Breast epithelium (tissue), 4 donors: ENCODE data around the gene SPTB. TPM values are rescaled to one million over a fixed set of nuclear protein-coding genes. Genes with fewer than 3 reads are reported as not detected.

Experiments
- DNase-seq, 2 donors: peaks; one replicate each; pipeline ENCODE4 v3.0.0-alpha.2; 2019; ENCODE audit warnings: low spot score in 2 of 2
- H3K27ac ChIP-seq, 2 donors: fragments of 200-600 bp; sonication (generic) in 1 of 2; one replicate each; pipeline ENCODE4 v1.5.1; 2016 to 2019; ENCODE audit warnings: mild to moderate bottlenecking in 1 of 2
- H3K27me3 ChIP-seq, 2 donors: fragments of 200-600 bp; sonication (generic) in 1 of 2; one replicate each; pipeline versions ENCODE4 v1.5.1 to v1.6.0; 2017 to 2019; ENCODE audit warnings: control low read depth in 1 of 2, mild to moderate bottlenecking in 1 of 2
- H3K36me3 ChIP-seq: fragments of 200-600 bp; one replicate; pipeline ENCODE4 v1.5.1; 2019
- H3K4me1 ChIP-seq, 2 donors: fragments of 200-600 bp; sonication (generic); one replicate each; pipeline ENCODE4 v1.5.1; 2016 to 2019; ENCODE audit warnings: control low read depth in 1 of 2
- H3K4me3 ChIP-seq, 3 donors: fragments of 200-600 bp; sonication (generic); 1 replicate in 2 of 3; 2 replicates in 1 of 3; pipeline ENCODE4 v1.5.1; 2016 to 2019; ENCODE audit warnings: mild to moderate bottlenecking in 3 of 3, moderate library complexity in 2 of 3
- H3K9me3 ChIP-seq, 2 donors: fragments of 200-600 bp; sonication (generic) in 1 of 2; one replicate each; pipeline ENCODE4 v1.5.1; 2016 to 2019; ENCODE audit warnings: control low read depth in 1 of 2
- CTCF ChIP-seq, 3 donors: fragments of 450-650 bp; IDR thresholded peaks; one replicate each; pipeline ENCODE4 v1.5.1; 2016 to 2017; ENCODE audit warnings: antibody characterized with exemption in 3 of 3, mild to moderate bottlenecking in 3 of 3, moderate library complexity in 3 of 3
- POLR2A ChIP-seq: fragments of 450-650 bp; IDR thresholded peaks from one replicate; pipeline ENCODE4 v1.6.1; 2016; ENCODE audit warnings: antibody characterized with exemption, mild to moderate bottlenecking, moderate library complexity
- POLR2AphosphoS5 ChIP-seq, 3 donors: sonication (generic); formaldehyde crosslinking; IDR thresholded peaks; one replicate each; pipeline ENCODE4 v1.6.1; 2017; ENCODE audit warnings: antibody characterized with exemption in 3 of 3
- intact Hi-C: fragments of 100-400 bp; cut with DNase I; formaldehyde crosslinking; loops from one replicate; pipeline ENCODE4 v1.15.1; 2023; ENCODE audit warnings: low total_unique reads
- total RNA-seq, 3 donors: library from RNA; depleted of rRNA; stranded (reverse); fragments of >200 nt; gene quantifications; one replicate each; pipeline ENCODE4 v1.1.0, GENCODE V29; 2016

SPTB gene
- total RNA-seq, 3 donors from 2014 or later: 0.88 to 2.6 (median 2.1) TPM

GRCh38 chr14:64830961-64831360, 48.7 kb downstream of the SPTB start:
- no peak for TF ChIP-seq POLR2AphosphoS5 (IDR thresholded peaks at IDR 0.05)
- no peak for TF ChIP-seq CTCF (IDR thresholded peaks at IDR 0.05)
- TF ChIP-seq POLR2A: no peak
- Histone ChIP-seq H3K27ac (no peak overlapping the region), H3K4me3 (no peak overlapping the region), H3K4me1 (no peaks in the 10 kb centered on the region), H3K36me3 (no peaks in the 10 kb centered on the region), H3K27me3 (no peaks in the 10 kb centered on the region), H3K9me3 (no peaks in the 10 kb centered on the region)
- intact Hi-C loops: no loop called here
- DNase-seq: no peak

- H3K27ac ChIP-seq: no peak overlapping the region
- intact Hi-C loops: loop anchor here (5.0 kb wide), 1 partner anchor 69 kb away; no protein-coding TSS in a partner anchor
Measured at GRCh38 chr14:64828071-64828470, 51.6 kb downstream of the SPTB start.

GRCh38 chr14:64826845-64827244, 52.9 kb downstream of the SPTB start:
- H3K27ac ChIP-seq: no peak overlapping the region
- no peaks in the 10 kb centered on the region for H3K9me3 ChIP-seq
- H3K4me3 ChIP-seq: no peak overlapping the region
- no peak for DNase-seq
- no peaks in the 10 kb centered on the region for H3K36me3 ChIP-seq
- H3K4me1 ChIP-seq: no peaks in the 10 kb centered on the region
- H3K27me3 ChIP-seq: no peaks in the 10 kb centered on the region
- intact Hi-C loops: loop anchor here (5.0 kb wide), 1 partner anchor 70 kb away; no protein-coding TSS in a partner anchor
- TF ChIP-seq POLR2A (no peak), POLR2AphosphoS5 (IDR thresholded peaks at IDR 0.05) (no peak), CTCF (IDR thresholded peaks at IDR 0.05) (no peak)

More at GRCh38 chr14:64828071-64828470, 51.6 kb downstream of the SPTB start:
- TF ChIP-seq POLR2AphosphoS5 (IDR thresholded peaks at IDR 0.05): no peak
- TF ChIP-seq POLR2A: no peak
- Histone ChIP-seq H3K36me3 (no peaks in the 10 kb centered on the region), H3K27me3 (no peaks in the 10 kb centered on the region), H3K9me3 (no peaks in the 10 kb centered on the region), H3K4me3 (no peak overlapping the region), H3K4me1 (no peaks in the 10 kb centered on the region)
- no peak for DNase-seq

- Histone ChIP-seq H3K27me3 (no peaks in the 10 kb centered on the region), H3K4me1 (no peaks in the 10 kb centered on the region), H3K4me3 (no peak overlapping the region), H3K27ac (no peak overlapping the region), H3K9me3 (no peaks in the 10 kb centered on the region), H3K36me3 (no peaks in the 10 kb centered on the region)
- TF ChIP-seq CTCF (IDR thresholded peaks at IDR 0.05): no peak
- TF ChIP-seq POLR2A: no peak
- no peak for TF ChIP-seq POLR2AphosphoS5 (IDR thresholded peaks at IDR 0.05)
- DNase-seq: no peak
- intact Hi-C loops: loop anchor here (5.0 kb wide), 1 partner anchor 71 kb away; no protein-coding TSS in a partner anchor
Measured at GRCh38 chr14:64826333-64826732, 53.4 kb downstream of the SPTB start.

GRCh38 chr14:64825509-64825908, 54.2 kb downstream of the SPTB start:
- no peaks in the 10 kb centered on the region for H3K36me3 ChIP-seq
- no peaks in the 10 kb centered on the region for H3K27me3 ChIP-seq
- intact Hi-C loops: loop anchor here (5.0 kb wide), 1 partner anchor 72 kb away; no protein-coding TSS in a partner anchor
- no peak overlapping the region for H3K27ac ChIP-seq
- no peak for TF ChIP-seq POLR2A
- no peak for TF ChIP-seq POLR2AphosphoS5 (IDR thresholded peaks at IDR 0.05)
- TF ChIP-seq CTCF (IDR thresholded peaks at IDR 0.05): no peak
- no peak for DNase-seq
- no peak overlapping the region for H3K4me3 ChIP-seq
- H3K4me1 ChIP-seq: no peaks in the 10 kb centered on the region
- no peaks in the 10 kb centered on the region for H3K9me3 ChIP-seq

GRCh38 chr14:64825006-64825405, 54.7 kb downstream of the SPTB start:
- TF ChIP-seq POLR2AphosphoS5 (IDR thresholded peaks at IDR 0.05): no peak
- no peak for TF ChIP-seq POLR2A
- no peak for TF ChIP-seq CTCF (IDR thresholded peaks at IDR 0.05)
- no peak overlapping the region for H3K4me3 ChIP-seq
- intact Hi-C loops: loop anchor here (5.0 kb wide), 1 partner anchor 72 kb away; no protein-coding TSS in a partner anchor

More at GRCh38 chr14:64825006-64825405, 54.7 kb downstream of the SPTB start:
- Histone ChIP-seq H3K4me1 (no peaks in the 10 kb centered on the region), H3K27ac (no peak overlapping the region), H3K27me3 (no peaks in the 10 kb centered on the region), H3K9me3 (no peaks in the 10 kb centered on the region), H3K36me3 (no peaks in the 10 kb centered on the region)
- DNase-seq: no peak
